Astrocyte of the cerebellum (primary cell): ENCODE data around the gene PPP1R1C.

Experiments
- DNase-seq: peaks from one replicate; pipeline ENCODE4 v3.0.0-alpha.2; 2011; ENCODE audit warnings: low read depth
- H3K4me3 ChIP-seq: 2 replicates; pipeline ENCODE4 v1.5.1; 2011; ENCODE audit warnings: mild to moderate bottlenecking, low read depth, low read length, moderate library complexity
- in situ Hi-C: cut with HindIII; loops from 2 replicates; pipeline ENCODE4 v1.10.0; 2017; ENCODE audit warnings: low sequenced_read_pairs
- TF ChIP-seq, protein P1 (sequence below): IDR thresholded peaks from 2 replicates; pipeline ENCODE4 v1.5.1; 2012; ENCODE audit warnings: low read length, low read depth, moderate library complexity, mild to moderate bottlenecking; ENCODE audit errors: missing control alignments

PPP1R1C gene

DNA sequence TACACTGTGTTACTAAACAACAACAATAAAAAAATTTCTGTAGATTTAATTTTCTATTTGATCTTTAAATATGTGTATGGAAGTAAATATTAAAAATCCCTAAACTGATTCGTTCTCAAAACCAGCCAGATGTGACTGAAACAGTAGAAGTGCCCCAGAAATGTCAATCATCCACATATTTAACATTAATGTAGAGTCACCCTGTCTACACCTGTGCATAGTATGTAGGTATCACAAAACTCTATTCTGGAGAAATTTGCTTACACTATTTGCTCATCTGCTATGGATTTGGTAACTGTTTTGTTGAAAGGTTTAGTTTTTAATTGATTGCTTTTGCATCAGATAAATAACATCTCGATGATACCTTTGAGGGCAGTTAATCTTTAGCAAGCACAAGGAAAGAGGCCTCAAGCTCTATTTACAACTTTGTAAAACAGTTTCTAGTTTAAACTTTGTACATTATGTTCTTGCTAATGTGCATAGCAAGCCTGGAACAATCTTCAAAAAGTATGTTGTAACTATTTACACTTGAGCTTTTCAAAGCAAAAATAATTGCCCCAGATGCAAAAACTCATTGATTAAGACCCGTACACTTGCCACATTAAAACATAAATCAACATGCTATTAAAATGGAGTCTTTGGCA lies 76.8 kb downstream of the PPP1R1C start:
- TF ChIP-seq, protein P1, sequence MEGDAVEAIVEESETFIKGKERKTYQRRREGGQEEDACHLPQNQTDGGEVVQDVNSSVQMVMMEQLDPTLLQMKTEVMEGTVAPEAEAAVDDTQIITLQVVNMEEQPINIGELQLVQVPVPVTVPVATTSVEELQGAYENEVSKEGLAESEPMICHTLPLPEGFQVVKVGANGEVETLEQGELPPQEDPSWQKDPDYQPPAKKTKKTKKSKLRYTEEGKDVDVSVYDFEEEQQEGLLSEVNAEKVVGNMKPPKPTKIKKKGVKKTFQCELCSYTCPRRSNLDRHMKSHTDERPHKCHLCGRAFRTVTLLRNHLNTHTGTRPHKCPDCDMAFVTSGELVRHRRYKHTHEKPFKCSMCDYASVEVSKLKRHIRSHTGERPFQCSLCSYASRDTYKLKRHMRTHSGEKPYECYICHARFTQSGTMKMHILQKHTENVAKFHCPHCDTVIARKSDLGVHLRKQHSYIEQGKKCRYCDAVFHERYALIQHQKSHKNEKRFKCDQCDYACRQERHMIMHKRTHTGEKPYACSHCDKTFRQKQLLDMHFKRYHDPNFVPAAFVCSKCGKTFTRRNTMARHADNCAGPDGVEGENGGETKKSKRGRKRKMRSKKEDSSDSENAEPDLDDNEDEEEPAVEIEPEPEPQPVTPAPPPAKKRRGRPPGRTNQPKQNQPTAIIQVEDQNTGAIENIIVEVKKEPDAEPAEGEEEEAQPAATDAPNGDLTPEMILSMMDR, result no peak
- no peak overlapping the region for H3K4me3 ChIP-seq
- no peak for DNase-seq
- in situ Hi-C loops, result no loop called here

GRCh38 chr2:182064019-182064778 lies 78.5 kb downstream of the PPP1R1C start:
- TF ChIP-seq, protein P1, result no peak
- DNase-seq, result no peak
- H3K4me3 ChIP-seq, result no peak overlapping the region
- in situ Hi-C loops, result no loop called here

DNA sequence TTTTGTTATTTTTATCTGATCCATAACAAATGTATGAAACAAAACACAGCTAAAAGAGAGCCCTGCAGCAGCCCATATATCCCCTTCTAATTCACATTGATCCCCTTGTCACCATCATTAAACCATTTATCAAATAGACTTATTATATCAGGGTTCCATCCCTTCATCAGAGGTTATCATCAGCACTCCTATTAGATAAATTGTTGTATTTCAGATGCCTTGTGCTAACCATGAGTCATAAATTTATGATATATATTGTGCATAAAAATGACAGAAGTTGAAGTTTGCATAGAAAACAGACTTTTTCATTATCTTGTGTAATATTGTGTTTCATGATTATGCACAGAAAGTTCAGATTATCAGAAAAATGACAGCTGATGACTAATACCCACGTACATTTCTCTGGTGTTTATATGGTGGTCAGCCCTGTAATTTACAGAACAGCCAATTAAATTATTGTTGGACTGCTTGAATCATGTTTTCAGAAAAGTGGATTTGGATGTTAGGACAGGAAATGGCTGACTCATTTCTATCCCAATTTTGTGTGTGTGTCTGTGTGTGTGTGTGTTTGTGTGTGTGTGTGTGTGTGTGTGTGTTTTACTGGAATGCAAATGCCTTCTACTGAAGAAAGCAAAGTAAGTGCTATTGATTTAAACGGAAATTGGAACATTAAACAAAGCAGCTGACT lies 80.9 kb downstream of the PPP1R1C start:
- TF ChIP-seq, protein P1, result no peak
- in situ Hi-C loops, result no loop called here
- H3K4me3 ChIP-seq, result no peak overlapping the region
- DNase-seq, result peak; percentile 86

DNA sequence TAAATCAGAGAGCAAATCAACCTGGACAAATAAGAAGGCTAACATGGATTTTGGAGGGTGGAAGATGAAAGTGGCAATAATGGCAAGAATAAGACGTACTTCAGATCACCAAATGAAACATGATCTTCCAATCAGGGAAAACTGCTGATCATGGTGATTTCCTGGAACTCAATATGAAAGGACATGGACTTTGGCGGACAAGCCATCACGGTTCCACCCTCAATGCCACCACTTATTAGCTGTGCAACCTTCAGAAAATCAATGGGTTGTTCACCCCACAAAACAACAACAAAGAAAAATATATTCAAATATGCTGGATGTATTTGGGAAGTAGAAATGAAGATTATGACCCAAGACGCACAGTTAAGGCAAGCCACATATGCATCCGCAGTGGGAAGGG lies 81.7 kb downstream of the PPP1R1C start:
- H3K4me3 ChIP-seq, result no peak overlapping the region
- DNase-seq, result no peak
- in situ Hi-C loops, result no loop called here
- TF ChIP-seq, protein P1, result no peak

DNA sequence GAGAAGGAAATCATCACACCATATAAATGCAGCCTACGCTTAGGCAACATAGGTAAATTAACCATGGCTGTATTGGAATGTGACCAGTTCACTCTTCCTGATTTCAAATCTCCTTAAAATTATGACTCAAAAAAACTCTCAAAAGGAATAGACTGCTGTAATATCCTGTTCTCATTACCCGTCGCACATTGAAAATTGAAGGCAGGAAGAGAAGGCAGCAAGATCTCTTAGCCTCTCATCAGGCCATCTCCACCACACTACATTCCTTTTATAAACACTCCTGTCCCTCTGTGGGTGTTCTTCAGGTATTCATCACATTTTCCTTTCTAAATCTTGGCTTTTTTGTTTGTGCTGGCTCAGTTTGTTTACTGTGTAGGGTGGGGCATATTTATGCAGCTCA lies 83.2 kb downstream of the PPP1R1C start:
- TF ChIP-seq, protein P1, result no peak
- in situ Hi-C loops, result no loop called here
- DNase-seq, result no peak
- H3K4me3 ChIP-seq, result no peak overlapping the region

DNA sequence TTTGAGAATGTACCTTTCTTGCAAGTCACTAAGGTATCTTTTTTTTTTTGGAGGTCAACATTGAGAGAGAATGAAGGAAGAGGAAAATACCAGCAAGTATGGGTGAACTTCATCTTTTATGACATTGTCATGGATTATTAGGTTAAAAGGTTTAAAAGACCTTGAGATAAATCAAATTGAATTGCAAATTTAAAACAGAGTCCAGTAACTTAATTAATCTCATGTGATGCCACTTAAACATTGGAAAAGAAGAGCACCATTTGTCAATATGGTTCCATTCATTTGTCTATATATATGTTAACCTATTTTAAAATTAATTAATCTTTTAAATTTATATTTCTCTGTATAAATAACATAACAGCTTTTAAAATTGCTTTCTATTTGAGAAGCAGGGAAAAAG lies 83.8 kb downstream of the PPP1R1C start:
- in situ Hi-C loops, result no loop called here
- H3K4me3 ChIP-seq, result no peak overlapping the region
- no peak for DNase-seq
- TF ChIP-seq, protein P1, result no peak
